ENCODE measurements around the gene MYL4.
"Not testable (repeated sequence)": the region's sequence is repeated elsewhere in the genome, so short reads cannot be mapped to it uniquely, and the experiment has no call there.

The MYL4 gene

GRCh38 chr17:47243737-47244598, 34.8 kb downstream of the MYL4 start:
- no peak for DNase-seq (ENCODE audit: low spot score)

- DNase-seq (ENCODE audit: low spot score), result no peak
These were observed 35.5 kb downstream of the MYL4 start for GRCh38 chr17:47244697-47245096.

GRCh38 chr17:47246120-47246519, 37.0 kb downstream of the MYL4 start:
- DNase-seq (ENCODE audit: low spot score), result no peak

- no peak for DNase-seq (ENCODE audit: low spot score)
These were observed 41.7 kb downstream of the MYL4 start for GRCh38 chr17:47250855-47251254.

- DNase-seq (ENCODE audit: low spot score), result no peak
These were observed 42.3 kb downstream of the MYL4 start for GRCh38 chr17:47251421-47251940.

GRCh38 chr17:47252209-47252608, 43.1 kb downstream of the MYL4 start:
- DNase-seq (ENCODE audit: low spot score), result no peak

- no peak for DNase-seq (ENCODE audit: low spot score)
These were observed 43.8 kb downstream of the MYL4 start for GRCh38 chr17:47252766-47253512.

- peak; percentile 83 for DNase-seq (ENCODE audit: low spot score)
These were observed 44.6 kb downstream of the MYL4 start, which contains the start of gene ITGB3 for GRCh38 chr17:47253541-47254402. Gene ITGB3 (plus strand): TSS chr17:47253827. CDS start chr17:47253862, 35 bp downstream.

- DNase-seq (ENCODE audit: low spot score), result no peak
These were observed 45.3 kb downstream of the MYL4 start for GRCh38 chr17:47254403-47254943.

- peak; percentile 81 for DNase-seq (ENCODE audit: low spot score)
These were observed 48.6 kb downstream of the MYL4 start for GRCh38 chr17:47257651-47258339.

- no peak for DNase-seq (ENCODE audit: low spot score)
These were observed 53.4 kb downstream of the MYL4 start for GRCh38 chr17:47262586-47262985.

- DNase-seq (ENCODE audit: low spot score), result no peak
These were observed 55.0 kb downstream of the MYL4 start for GRCh38 chr17:47264166-47264565.

- peak; percentile 32 for DNase-seq (ENCODE audit: low spot score)
These were observed 56.9 kb downstream of the MYL4 start for GRCh38 chr17:47265983-47266541.

GRCh38 chr17:47266782-47267181, 57.6 kb downstream of the MYL4 start:
- no peak for DNase-seq (ENCODE audit: low spot score)

GRCh38 chr17:47267354-47267828, 58.2 kb downstream of the MYL4 start:
- peak; percentile 70 for DNase-seq (ENCODE audit: low spot score)

GRCh38 chr17:47268964-47269363, 59.8 kb downstream of the MYL4 start:
- DNase-seq (ENCODE audit: low spot score), result not testable (repeated sequence)

- DNase-seq (ENCODE audit: low spot score), result not testable (repeated sequence)
These were observed 60.6 kb downstream of the MYL4 start for GRCh38 chr17:47269561-47270280.

GRCh38 chr17:47270946-47271705, 62.0 kb downstream of the MYL4 start:
- no peak for DNase-seq (ENCODE audit: low spot score)

GRCh38 chr17:47272491-47272890, 63.3 kb downstream of the MYL4 start:
- DNase-seq (ENCODE audit: low spot score), result no peak
